Keratinocyte (primary cell): ENCODE measurements around the gene SLC39A11. TPM values are rescaled to one million over a fixed set of nuclear protein-coding genes. Genes with fewer than 3 reads are reported as not detected.
"Not testable (repeated sequence)": the region's sequence is repeated elsewhere in the genome, so short reads cannot be mapped to it uniquely, and the experiment has no call there.

ENCODE experiments used
- DNase-seq: peaks from one replicate; pipeline ENCODE4 v3.0.0-alpha.2; 2011; ENCODE audit warnings: low read depth, missing footprints, low spot score
- FAIRE-seq: peaks from 2 replicates; lab custom pipeline; 2011; peaks lifted over from hg19 to GRCh38; lab: Jason Lieb, UNC
- H2AFZ ChIP-seq: 2 replicates; pipeline ENCODE4 v1.6.0; 2012; ENCODE audit warnings: low read length, control low read depth, inconsistent platforms; ENCODE audit not compliant: control insufficient read depth
- H3K27ac ChIP-seq: 2 replicates; pipeline ENCODE4 v1.5.1; 2011; ENCODE audit warnings: low read length; ENCODE audit not compliant: control insufficient read depth, insufficient read depth
- H3K27me3 ChIP-seq: 3 replicates; pipeline ENCODE4 v1.6.0; 2011; ENCODE audit warnings: low read length; ENCODE audit not compliant: control insufficient read depth, insufficient read depth; ENCODE audit errors: extremely low read depth
- H3K36me3 ChIP-seq, 2 experiments: 2 replicates in 1 of 2; 3 replicates in 1 of 2; pipeline ENCODE4 v1.5.1; 2011; ENCODE audit warnings: low read length in 2 of 2, mild to moderate bottlenecking in 1 of 2; ENCODE audit not compliant: control insufficient read depth in 2 of 2, insufficient read depth in 2 of 2; ENCODE audit errors: extremely low read depth in 1 of 2
- H3K4me1 ChIP-seq: 3 replicates; pipeline ENCODE4 v1.5.1; 2011; ENCODE audit warnings: low read length; ENCODE audit not compliant: control insufficient read depth, insufficient read depth; ENCODE audit errors: extremely low read depth
- H3K4me2 ChIP-seq: 3 replicates; pipeline ENCODE4 v1.6.0; 2011; ENCODE audit warnings: low read depth, low read length; ENCODE audit not compliant: control insufficient read depth, insufficient read depth; ENCODE audit errors: extremely low read depth
- H3K4me3 ChIP-seq, 3 experiments: fragments of 200-600 bp in 1 of 3; sonication (generic) in 1 of 3; 2 replicates in 2 of 3; 3 replicates in 1 of 3; pipeline ENCODE4 v1.5.1; 2011 to 2016; ENCODE audit warnings: low read length in 3 of 3, mild to moderate bottlenecking in 3 of 3, control low read depth in 2 of 3, inconsistent platforms in 1 of 3, low read depth in 1 of 3, mixed read lengths in 1 of 3, mixed run types in 1 of 3, moderate library complexity in 1 of 3; ENCODE audit not compliant: control insufficient read depth in 2 of 3, insufficient read depth in 2 of 3; ENCODE audit errors: extremely low read depth in 1 of 3
- H3K79me2 ChIP-seq: 2 replicates; pipeline ENCODE4 v1.6.0; 2012; ENCODE audit warnings: low read length; ENCODE audit not compliant: control insufficient read depth, insufficient read depth
- H3K9ac ChIP-seq: 3 replicates; pipeline ENCODE4 v1.6.0; 2011; ENCODE audit warnings: low read length; ENCODE audit not compliant: control insufficient read depth, insufficient read depth; ENCODE audit errors: extremely low read depth
- H3K9me1 ChIP-seq: 3 replicates; pipeline ENCODE4 v1.6.0; 2011; ENCODE audit warnings: low read length; ENCODE audit not compliant: control insufficient read depth, insufficient read depth; ENCODE audit errors: extremely low read depth
- H3K9me3 ChIP-seq: 2 replicates; pipeline ENCODE4 v1.5.1; 2012; ENCODE audit warnings: low read depth, low read length; ENCODE audit not compliant: control insufficient read depth
- H4K20me1 ChIP-seq: 3 replicates; pipeline ENCODE4 v1.6.0; 2011; ENCODE audit warnings: low read length; ENCODE audit not compliant: control insufficient read depth, insufficient read depth; ENCODE audit errors: extremely low read depth
- CTCF ChIP-seq, 3 experiments: IDR thresholded peaks in 1 of 3; conservative IDR thresholded peaks in 1 of 3; optimal IDR thresholded peaks in 1 of 3; 2 replicates in 2 of 3; 3 replicates in 1 of 3; pipeline versions ENCODE3 to v1.5.1; 2011; ENCODE audit warnings: low read length in 3 of 3, mild to moderate bottlenecking in 3 of 3, moderate library complexity in 2 of 3, control low read depth in 1 of 3, inconsistent platforms in 1 of 3; ENCODE audit not compliant: insufficient read depth in 2 of 3; ENCODE audit errors: extremely low read depth in 1 of 3
- EZH2 ChIP-seq: IDR thresholded peaks from one replicate; pipeline ENCODE4 v1.6.1; 2012; ENCODE audit warnings: inconsistent platforms, mild to moderate bottlenecking, low read length, moderate library complexity
- dilution Hi-C: fragments of 300-500 bp; cut with MboI; formaldehyde crosslinking; loops from one replicate; pipeline ENCODE4 v1.7.0; 2020; ENCODE audit warnings: low sequenced_read_pairs; ENCODE audit not compliant: extremely low pct_ligation_motif_present
- polyA plus RNA-seq, 5 experiments: library from polyadenylated mRNA; depleted of rRNA in 3 of 5; stranded (reverse) in 3 of 5; stranded (forward) in 1 of 5; unstranded in 1 of 5; fragments of >200 nt; gene quantifications; 1 replicate in 1 of 5; 2 replicates in 3 of 5; 3 replicates in 1 of 5; pipeline versions ENCODE4 v1.2.1 to v1.2.3, GENCODE V29; 2011 to 2012; ENCODE audit warnings: missing spikeins in 2 of 5, low read depth in 1 of 5, low replicate concordance in 1 of 5

Gene SLC39A11
- polyA plus RNA-seq, 1 donor (not counting 4 experiments of a cell fraction or from before 2014, with no cell fraction given) = 11.5 TPM

- no peaks in the 10 kb centered on the region for H3K79me2 ChIP-seq
- FAIRE-seq (no peak), DNase-seq (no peak)
- H3K4me1 ChIP-seq = no peaks in the 10 kb centered on the region
- no peaks in the 10 kb centered on the region for H3K36me3 ChIP-seq
- no peak overlapping the region for H3K4me2 ChIP-seq
- TF ChIP-seq CTCF (optimal IDR thresholded peaks at IDR 0.05 in 1 of 3, IDR thresholded peaks at IDR 0.05 in 1 of 3, conservative IDR thresholded peaks at IDR 0.05 in 1 of 3; ENCODE audit: extremely low read depth in 1 of 3, insufficient read depth in 2 of 3, low read length in 3 of 3) (no peak), EZH2 (no peak)
- dilution Hi-C loops = no loop called here
- no peak overlapping the region for H3K9ac ChIP-seq
- no peak overlapping the region for H3K27ac ChIP-seq
- H3K4me3 ChIP-seq = no peak overlapping the region
- no peaks in the 10 kb centered on the region for H3K9me3 ChIP-seq
- H3K9me1 ChIP-seq = no peaks in the 10 kb centered on the region
- H2AFZ ChIP-seq = no peak overlapping the region
- H4K20me1 ChIP-seq = no peaks in the 10 kb centered on the region
- no peaks in the 10 kb centered on the region for H3K27me3 ChIP-seq
Measured at GRCh38 chr17:72764632-72765041, 327.9 kb downstream of the SLC39A11 start.

- no peak overlapping the region for H3K9ac ChIP-seq
- TF ChIP-seq CTCF (optimal IDR thresholded peaks at IDR 0.05 in 1 of 3, IDR thresholded peaks at IDR 0.05 in 1 of 3, conservative IDR thresholded peaks at IDR 0.05 in 1 of 3; ENCODE audit: extremely low read depth in 1 of 3, insufficient read depth in 2 of 3, low read length in 3 of 3) (no peak), EZH2 (no peak)
- no peaks in the 10 kb centered on the region for H3K27me3 ChIP-seq
- H3K4me2 ChIP-seq = no peak overlapping the region
- H3K4me1 ChIP-seq = no peaks in the 10 kb centered on the region
- DNase-seq (no peak), FAIRE-seq (no peak)
- H3K4me3 ChIP-seq = no peak overlapping the region
- no peak overlapping the region for H2AFZ ChIP-seq
- no peaks in the 10 kb centered on the region for H3K79me2 ChIP-seq
- no peaks in the 10 kb centered on the region for H3K9me3 ChIP-seq
- no peaks in the 10 kb centered on the region for H3K9me1 ChIP-seq
- no peak overlapping the region for H3K27ac ChIP-seq
- no peaks in the 10 kb centered on the region for H4K20me1 ChIP-seq
- dilution Hi-C loops = no loop called here
- no peaks in the 10 kb centered on the region for H3K36me3 ChIP-seq
Measured at GRCh38 chr17:72763981-72764380, 328.5 kb downstream of the SLC39A11 start.

- dilution Hi-C loops, H3K9me1 ChIP-seq, FAIRE-seq: not testable (repeated sequence)
Measured at GRCh38 chr17:72761893-72762575, 330.5 kb downstream of the SLC39A11 start.

More at GRCh38 chr17:72761893-72762575, 330.5 kb downstream of the SLC39A11 start:
- not testable (repeated sequence) for H3K4me2 ChIP-seq, H3K27ac ChIP-seq, H3K36me3 ChIP-seq, H4K20me1 ChIP-seq, H3K9ac ChIP-seq, H2AFZ ChIP-seq, H3K9me3 ChIP-seq, H3K27me3 ChIP-seq, DNase-seq, H3K4me1 ChIP-seq, H3K4me3 ChIP-seq, H3K79me2 ChIP-seq
